A549 (cell line): ENCODE results near the gene BBLN. TPM values are rescaled to one million over a fixed set of nuclear protein-coding genes. Genes with fewer than 3 reads are reported as not detected.

Source experiments
- ATAC-seq, 2 experiments: fragments of 200-7000 bp in 1 of 2; fragments of >200 bp in 1 of 2; cut with Nextera tagmentation in 1 of 2; cut with Tn5 transposase in 1 of 2; 3 replicates each; pipeline versions ENCODE4 v1.8.0 to v1.9.1; 2018 to 2020; ENCODE audit warnings: mild to moderate bottlenecking in 1 of 2, moderate library complexity in 1 of 2
- CTCF ChIA-PET: fragments of 300-600 bp; sonication (Branson Sonifier 250); formaldehyde crosslinking; extraction: SDS; loops from one replicate; lab custom pipeline; 2021; ENCODE audit warnings: antibody characterized with exemption, inconsistent platforms; lab: Yijun Ruan, JAX
- POLR2A ChIA-PET: fragments of 350-600 bp; formaldehyde crosslinking; extraction: SDS; loops from one replicate; lab custom pipeline; 2021; ENCODE audit warnings: antibody characterized with exemption, inconsistent platforms; lab: Yijun Ruan, JAX
- DNase-seq, 2 experiments: peaks; one replicate each; pipeline versions ENCODE4 v3.0.0 to v3.0.0-alpha.2; 2011 to 2016; ENCODE audit warnings: low read depth in 1 of 2, low spot score in 1 of 2
- FAIRE-seq: peaks from 2 replicates; lab custom pipeline; 2011; peaks lifted over from hg19 to GRCh38; lab: Jason Lieb, UNC
- H3K27ac ChIP-seq, 2 experiments: fragments of >200 bp; sonication (Bioruptor Twin); formaldehyde crosslinking; 3 replicates each; pipeline ENCODE4 v1.5.1; 2016 to 2017
- H3K4me1 ChIP-seq: fragments of >200 bp; sonication (Bioruptor Twin); formaldehyde crosslinking; 3 replicates; pipeline ENCODE4 v1.6.1; 2016
- H3K4me2 ChIP-seq: fragments of >200 bp; sonication (Bioruptor Twin); formaldehyde crosslinking; 3 replicates; pipeline ENCODE4 v1.6.1; 2016
- H3K4me3 ChIP-seq: fragments of >200 bp; sonication (Bioruptor Twin); formaldehyde crosslinking; 3 replicates; pipeline ENCODE4 v1.5.1; 2016
- H3K9me3 ChIP-seq: fragments of >200 bp; sonication (Bioruptor Twin); formaldehyde crosslinking; 3 replicates; pipeline ENCODE4 v1.6.1; 2016
- BCL3 ChIP-seq: fragments of >200 bp; sonication (Bioruptor Twin); formaldehyde crosslinking; IDR thresholded peaks from 3 replicates; pipeline ENCODE4 v1.6.1; 2016
- BHLHE40 ChIP-seq: IDR thresholded peaks from 2 replicates; pipeline ENCODE4 v1.6.1; 2012; ENCODE audit warnings: low read depth, low read length, inconsistent platforms
- CBX2 ChIP-seq: fragments of 200-600 bp; sonication (generic); IDR thresholded peaks from 2 replicates; pipeline ENCODE4 v1.6.1; 2016; ENCODE audit warnings: low read depth, mild to moderate bottlenecking, borderline replicate concordance
- CBX8 ChIP-seq: fragments of 200-600 bp; sonication (generic); IDR thresholded peaks from 2 replicates; pipeline ENCODE4 v1.6.1; 2016
- CHD4 ChIP-seq: fragments of 200-600 bp; sonication (generic); IDR thresholded peaks from 2 replicates; pipeline ENCODE4 v1.6.1; 2016; ENCODE audit warnings: antibody characterized with exemption, mild to moderate bottlenecking, borderline replicate concordance
- E2F6 ChIP-seq: IDR thresholded peaks from 2 replicates; pipeline ENCODE4 v1.6.1; 2012; ENCODE audit warnings: low read depth, borderline replicate concordance
- EHF ChIP-seq: fragments of 250-450 bp; sonication (Bioruptor Pico); IDR thresholded peaks from 2 replicates; pipeline ENCODE4 v1.5.0; 2020; ENCODE audit warnings: mild to moderate bottlenecking
- EP300 ChIP-seq, 2 experiments: fragments of >200 bp; sonication (Bioruptor Twin); formaldehyde crosslinking; IDR thresholded peaks; 2 replicates in 1 of 2; 3 replicates in 1 of 2; pipeline ENCODE4 v1.6.1; 2016 to 2017
- FOSL2 ChIP-seq, 2 experiments: fragments of 450-650 bp in 1 of 2; fragments of >200 bp in 1 of 2; sonication (Bioruptor Twin) in 1 of 2; formaldehyde crosslinking; IDR thresholded peaks; 2 replicates each; pipeline versions ENCODE4 v1.5.0 to v1.6.1; 2016 to 2020; ENCODE audit warnings: mild to moderate bottlenecking in 1 of 2, moderate library complexity in 1 of 2
- HDAC2 ChIP-seq: fragments of 200-600 bp; sonication (generic); IDR thresholded peaks from 2 replicates; pipeline ENCODE4 v1.6.1; 2016
- HES2 ChIP-seq: fragments of >200 bp; sonication (Bioruptor Twin); formaldehyde crosslinking; IDR thresholded peaks from 2 replicates; pipeline ENCODE4 v1.6.1; 2016
- HEYL ChIP-seq: fragments of 250-450 bp; sonication (Bioruptor Pico); IDR thresholded peaks from 2 replicates; pipeline ENCODE4 v1.8.0; 2021; ENCODE audit warnings: mild to moderate bottlenecking, moderate library complexity
- HMGXB4 ChIP-seq: fragments of 250-450 bp; sonication (Bioruptor Pico); IDR thresholded peaks from 2 replicates; pipeline ENCODE4 v1.5.0; 2021; ENCODE audit warnings: mild to moderate bottlenecking, moderate library complexity, borderline replicate concordance
- HOXB13 ChIP-seq: fragments of 250-450 bp; sonication (Bioruptor Pico); IDR thresholded peaks from 2 replicates; pipeline ENCODE4 v1.5.0; 2020; ENCODE audit warnings: low read depth, mild to moderate bottlenecking, moderate library complexity
- JUN ChIP-seq, 2 experiments: fragments of >200 bp; sonication (Bioruptor Twin); formaldehyde crosslinking; IDR thresholded peaks; 2 replicates in 1 of 2; 3 replicates in 1 of 2; pipeline ENCODE4 v1.6.1; 2016 to 2017
- KDM5A ChIP-seq: fragments of 200-600 bp; sonication (generic); IDR thresholded peaks from 2 replicates; pipeline ENCODE4 v1.6.1; 2016; ENCODE audit warnings: antibody characterized with exemption, mild to moderate bottlenecking
- MAX ChIP-seq: IDR thresholded peaks from 2 replicates; pipeline ENCODE4 v1.6.1; 2012
- MYC ChIP-seq: IDR thresholded peaks from 2 replicates; pipeline ENCODE4 v1.6.1; 2012; ENCODE audit warnings: mild to moderate bottlenecking, inconsistent platforms, low read length, improper control_type of control experiment, borderline replicate concordance
- NPAS2 ChIP-seq: fragments of 250-450 bp; sonication (Bioruptor Pico); IDR thresholded peaks from 2 replicates; pipeline ENCODE4 v1.8.0; 2022; ENCODE audit warnings: mild to moderate bottlenecking, moderate library complexity, borderline replicate concordance
- PHF8 ChIP-seq: fragments of 200-600 bp; sonication (generic); IDR thresholded peaks from 2 replicates; pipeline ENCODE4 v1.6.1; 2016; ENCODE audit warnings: low read depth, mild to moderate bottlenecking, antibody characterized with exemption, moderate library complexity, borderline replicate concordance
- POLR2A ChIP-seq: IDR thresholded peaks from 2 replicates; pipeline ENCODE4 v1.6.1; 2012; ENCODE audit warnings: mild to moderate bottlenecking, low read length
- POLR2AphosphoS2 ChIP-seq: conservative IDR thresholded peaks from 2 replicates; pipeline ENCODE4 v1.6.1; 2012; ENCODE audit warnings: low read length, improper control_type of control experiment, inconsistent platforms
- RAD21 ChIP-seq, 2 experiments: fragments of >200 bp in 1 of 2; sonication (Bioruptor Twin) in 1 of 2; formaldehyde crosslinking in 1 of 2; IDR thresholded peaks in 1 of 2; conservative IDR thresholded peaks in 1 of 2; 2 replicates in 1 of 2; 3 replicates in 1 of 2; pipeline ENCODE4 v1.6.1; 2012 to 2018; ENCODE audit warnings: inconsistent platforms in 1 of 2
- RARB ChIP-seq: fragments of 250-450 bp; sonication (Bioruptor Pico); IDR thresholded peaks from 2 replicates; pipeline ENCODE4 v1.8.0; 2021; ENCODE audit warnings: mild to moderate bottlenecking, moderate library complexity
- SMC3 ChIP-seq: fragments of >200 bp; sonication (Bioruptor Twin); formaldehyde crosslinking; IDR thresholded peaks from 3 replicates; pipeline ENCODE4 v1.6.1; 2018; ENCODE audit warnings: inconsistent platforms
- SREBF2 ChIP-seq: fragments of 450-650 bp; IDR thresholded peaks from 2 replicates; pipeline ENCODE4 v1.6.1; 2014; ENCODE audit warnings: mild to moderate bottlenecking, moderate library complexity
- TFCP2L1 ChIP-seq: fragments of 250-450 bp; sonication (Bioruptor Pico); IDR thresholded peaks from 2 replicates; pipeline ENCODE4 v1.5.0; 2021; ENCODE audit warnings: mild to moderate bottlenecking
- TP53 ChIP-seq: fragments of 250-450 bp; sonication (Bioruptor Pico); IDR thresholded peaks from 2 replicates; pipeline ENCODE4 v1.5.0; 2021; ENCODE audit warnings: mild to moderate bottlenecking, moderate library complexity
- USF2 ChIP-seq: fragments of 450-650 bp; IDR thresholded peaks from 2 replicates; pipeline ENCODE4 v1.6.1; 2014; ENCODE audit warnings: antibody characterized with exemption
- ZFP36 ChIP-seq: fragments of 450-650 bp; IDR thresholded peaks from 2 replicates; pipeline ENCODE4 v1.6.1; 2014; ENCODE audit warnings: borderline replicate concordance; ENCODE audit not compliant: partially characterized antibody
- ZNF302 ChIP-seq: fragments of 250-450 bp; sonication (Bioruptor Pico); IDR thresholded peaks from 2 replicates; pipeline ENCODE4 v1.9.0; 2021; ENCODE audit warnings: inconsistent platforms, mild to moderate bottlenecking, moderate library complexity
- WGBS: methylation state at CpG from one replicate; pipeline ENCODE4 v1.1.6; 2017; ENCODE audit errors: missing lambda C conversion rate; 5-methylcytosine and 5-hydroxymethylcytosine counted together
- polyA plus RNA-seq, 4 experiments: library from polyadenylated mRNA; depleted of rRNA in 3 of 4; stranded (reverse); fragments of >200 nt; fragmentation: RNase III in 1 of 4; extraction: RNeasy Plus Mini Kit Qiagen cat#74134 plus additional on column Dnase treatment in 1 of 4; gene quantifications; 2 replicates in 3 of 4; 3 replicates in 1 of 4; pipeline ENCODE4 v1.2.3, GENCODE V29; 2011 to 2017

The BBLN gene
- polyA plus RNA-seq, 2 of the 4 experiments (the other 2 are of a cell fraction) = 23.8 to 28.1 TPM

- TF ChIP-seq USF2 = no peak
- TF ChIP-seq KDM5A = no peak
- TF ChIP-seq PHF8 = no peak
- TF ChIP-seq EP300 (IDR thresholded peaks at IDR 0.05) = peak; percentile 17 to 58; a peak in 1 of 5 replicates
- no peak for TF ChIP-seq EHF
- TF ChIP-seq CHD4 = no peak
- TF ChIP-seq TFCP2L1 (CRISPR knock-in tag) = no peak
- no peak for TF ChIP-seq HDAC2
- peak in 1 of 2 experiments; percentile 70; a peak in 2 of 5 replicates for TF ChIP-seq JUN (IDR thresholded peaks at IDR 0.05)
- no peak for TF ChIP-seq POLR2AphosphoS2
- TF ChIP-seq HES2 = no peak
- no peak for TF ChIP-seq HEYL
- TF ChIP-seq SREBF2 = no peak
- no peak for TF ChIP-seq HMGXB4 (CRISPR knock-in tag)
- TF ChIP-seq FOSL2 (IDR thresholded peaks at IDR 0.05) = no peak
- TF ChIP-seq FOSL2 (CRISPR knock-in tag; IDR thresholded peaks at IDR 0.05) = peak; percentile 24; the same call in 1 of the 2 replicates
- no peak for TF ChIP-seq CBX2
- no peak for TF ChIP-seq NPAS2 (CRISPR knock-in tag)
Measured at GRCh38 chr9:128211186-128211980, 51.3 kb downstream of the BBLN start (continued).

GRCh38 chr9:128211981-128212281 is 51.9 kb downstream of the BBLN start:
- ChIA-PET POLR2A (interaction anchor here (0.6 to 1.3 kb wide), 6 partner anchors 8 to 764 kb away, joined by 3 to 4 read pairs (median 3); partner anchors contain the start of genes DNM1, GOLGA2 and SWI5), CTCF (interaction anchor here (0.6 to 10.3 kb wide), 10 partner anchors 10 to 549 kb away, joined by 3 to 82 read pairs (median 4); partner anchors contain the start of genes CIZ1 and DNM1)
- FAIRE-seq (no peak), DNase-seq (no peak), ATAC-seq (peak; percentile 22 to 26; a peak in 5 of 6 replicates)
- Histone ChIP-seq H3K4me2 (peak overlapping the region; percentile 86), H3K27ac (peak overlapping the region; percentile 95 to 99), H3K9me3 (no peaks in the 10 kb centered on the region), H3K4me1 (peaks cover 100% of the 10 kb centered on the region), H3K4me3 (no peak overlapping the region)
- TF ChIP-seq CBX2 (no peak), POLR2A (no peak), RAD21 (conservative IDR thresholded peaks at IDR 0.05 in 1 of 2, IDR thresholded peaks at IDR 0.05 in 1 of 2) (0 out of 5 replicates have a peak, but pooled peaks of 1 of the 2 experiments have one; percentile 24), CBX8 (no peak), TP53 (CRISPR knock-in tag) (no peak), MYC (no peak), USF2 (peak; percentile 9; the same call in 1 of the 2 replicates), RARB (CRISPR knock-in tag) (no peak), ZNF302 (CRISPR knock-in tag) (no peak), HOXB13 (CRISPR knock-in tag) (peak; percentile 67; the same call in 1 of the 2 replicates), MAX (peak; percentile 84), ZFP36 (no peak), KDM5A (no peak), SMC3 (0 out of 3 replicates have a peak, but pooled peaks have one; percentile 12), BCL3 (no peak), E2F6 (0 out of 2 replicates have a peak, but pooled peaks have one; percentile 36), BHLHE40 (peak; percentile 51; the same call in 1 of the 2 replicates), JUN (IDR thresholded peaks at IDR 0.05) (peak; percentile 52 to 61; a peak in 4 of 5 replicates)
- 0% methylated on average over 1 of the region's 2 CpGs for WGBS
